Measurements from ENCODE around the gene STARD9. TPM values are rescaled to one million over a fixed set of nuclear protein-coding genes. Genes with fewer than 3 reads are reported as not detected.

STARD9 gene
- total RNA-seq, 1 donor from 2014 or later = 5.7 TPM

DNA sequence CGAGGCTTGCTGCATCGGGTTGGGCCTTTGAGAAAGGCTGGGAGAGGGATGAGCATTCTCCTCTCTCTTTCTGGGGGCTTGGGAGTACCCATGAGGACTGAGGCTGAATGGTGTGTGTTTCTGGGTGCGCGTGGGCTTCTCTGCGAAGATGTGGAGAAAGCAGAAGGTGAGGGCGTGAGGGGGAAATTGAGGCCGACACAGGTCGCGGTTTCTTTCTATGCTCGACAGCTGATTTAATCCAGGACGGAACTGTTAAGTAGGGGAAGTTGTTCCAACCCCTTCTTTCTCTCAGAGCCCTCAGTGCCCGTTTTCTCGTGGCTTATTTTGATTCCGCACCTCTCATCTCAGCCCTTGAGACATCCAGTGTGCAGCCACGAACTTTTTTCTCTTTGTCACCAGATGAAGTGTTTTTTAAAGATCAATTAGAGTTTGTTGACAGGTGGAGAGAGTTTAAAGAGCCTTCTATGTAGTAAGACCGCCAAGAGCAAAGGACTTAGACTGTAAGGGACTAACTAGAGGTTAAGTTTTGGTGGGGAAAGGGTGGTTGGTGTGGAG, 711 bp downstream of the STARD9 start:
- TF ChIP-seq, protein P1, sequence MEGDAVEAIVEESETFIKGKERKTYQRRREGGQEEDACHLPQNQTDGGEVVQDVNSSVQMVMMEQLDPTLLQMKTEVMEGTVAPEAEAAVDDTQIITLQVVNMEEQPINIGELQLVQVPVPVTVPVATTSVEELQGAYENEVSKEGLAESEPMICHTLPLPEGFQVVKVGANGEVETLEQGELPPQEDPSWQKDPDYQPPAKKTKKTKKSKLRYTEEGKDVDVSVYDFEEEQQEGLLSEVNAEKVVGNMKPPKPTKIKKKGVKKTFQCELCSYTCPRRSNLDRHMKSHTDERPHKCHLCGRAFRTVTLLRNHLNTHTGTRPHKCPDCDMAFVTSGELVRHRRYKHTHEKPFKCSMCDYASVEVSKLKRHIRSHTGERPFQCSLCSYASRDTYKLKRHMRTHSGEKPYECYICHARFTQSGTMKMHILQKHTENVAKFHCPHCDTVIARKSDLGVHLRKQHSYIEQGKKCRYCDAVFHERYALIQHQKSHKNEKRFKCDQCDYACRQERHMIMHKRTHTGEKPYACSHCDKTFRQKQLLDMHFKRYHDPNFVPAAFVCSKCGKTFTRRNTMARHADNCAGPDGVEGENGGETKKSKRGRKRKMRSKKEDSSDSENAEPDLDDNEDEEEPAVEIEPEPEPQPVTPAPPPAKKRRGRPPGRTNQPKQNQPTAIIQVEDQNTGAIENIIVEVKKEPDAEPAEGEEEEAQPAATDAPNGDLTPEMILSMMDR (IDR thresholded peaks at IDR 0.05; ENCODE audit: insufficient read depth, low read length, poor library complexity, severe bottlenecking) = no peak
- Histone ChIP-seq H3K27me3 (ENCODE audit: control insufficient read depth, insufficient read depth, low read length) (no peaks in the 10 kb centered on the region), H3K36me3 (ENCODE audit: control insufficient read depth, insufficient read depth, low read length) (no peaks in the 10 kb centered on the region), H3K4me3 (ENCODE audit: low read depth, low read length) (peak overlapping the region; percentile 91)
- DNase-seq (ENCODE audit: low read depth) = no peak

DNA sequence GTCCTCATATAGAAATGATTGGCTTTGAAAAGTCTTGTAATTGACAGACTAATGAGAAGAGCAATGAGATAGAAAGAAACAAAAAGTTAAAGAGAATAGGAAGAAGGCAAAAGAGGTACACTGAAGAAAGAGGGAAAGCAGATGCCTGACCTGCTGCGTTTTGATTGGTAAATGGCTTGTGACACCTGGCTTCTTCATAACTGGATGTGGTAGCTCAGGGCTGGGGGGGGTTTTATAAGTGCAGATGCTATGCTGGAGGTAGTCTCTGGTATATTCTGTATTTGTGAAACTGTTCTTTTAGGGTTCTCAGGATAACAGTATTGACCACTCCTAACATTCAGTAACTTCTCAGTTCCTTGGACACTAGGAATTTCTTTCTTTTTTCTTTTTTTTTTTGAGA, 1.4 kb downstream of the STARD9 start:
- TF ChIP-seq, protein P1 (IDR thresholded peaks at IDR 0.05; ENCODE audit: insufficient read depth, low read length, poor library complexity, severe bottlenecking) = no peak
- Histone ChIP-seq H3K36me3 (ENCODE audit: control insufficient read depth, insufficient read depth, low read length) (no peaks in the 10 kb centered on the region), H3K4me3 (ENCODE audit: low read depth, low read length) (no peak overlapping the region), H3K27me3 (ENCODE audit: control insufficient read depth, insufficient read depth, low read length) (no peaks in the 10 kb centered on the region)
- no peak for DNase-seq (ENCODE audit: low read depth)

DNA sequence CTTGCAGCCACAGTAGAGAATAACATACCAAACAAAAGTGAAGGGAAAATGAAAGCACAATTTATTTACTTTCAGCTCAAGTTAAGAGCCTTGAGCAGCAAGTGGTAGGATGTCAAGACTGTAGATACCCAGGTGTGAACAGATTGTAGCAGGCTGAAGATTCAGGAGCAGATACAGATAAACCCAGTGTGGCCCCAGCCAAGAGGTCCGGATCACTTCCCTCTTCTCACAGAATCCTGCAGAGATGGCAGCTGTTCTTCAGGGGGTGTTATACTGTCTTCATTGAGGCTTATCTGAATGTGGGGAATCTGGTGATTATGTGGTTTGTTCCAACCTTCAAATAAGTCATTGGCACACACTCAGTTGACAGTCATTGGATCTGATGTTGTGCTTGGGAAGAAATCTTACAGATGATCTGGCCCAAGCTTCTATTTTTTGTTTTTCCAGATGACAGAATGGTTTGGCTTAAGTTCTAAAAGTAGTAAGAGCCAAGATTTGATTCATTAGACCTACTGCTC, 2.2 kb downstream of the STARD9 start:
- TF ChIP-seq, protein P1 (IDR thresholded peaks at IDR 0.05; ENCODE audit: insufficient read depth, low read length, poor library complexity, severe bottlenecking) = no peak
- no peak overlapping the region for H3K4me3 ChIP-seq (ENCODE audit: low read depth, low read length)
- no peak for DNase-seq (ENCODE audit: low read depth)
- H3K36me3 ChIP-seq (ENCODE audit: control insufficient read depth, insufficient read depth, low read length) = no peaks in the 10 kb centered on the region
- H3K27me3 ChIP-seq (ENCODE audit: control insufficient read depth, insufficient read depth, low read length) = no peaks in the 10 kb centered on the region

DNA sequence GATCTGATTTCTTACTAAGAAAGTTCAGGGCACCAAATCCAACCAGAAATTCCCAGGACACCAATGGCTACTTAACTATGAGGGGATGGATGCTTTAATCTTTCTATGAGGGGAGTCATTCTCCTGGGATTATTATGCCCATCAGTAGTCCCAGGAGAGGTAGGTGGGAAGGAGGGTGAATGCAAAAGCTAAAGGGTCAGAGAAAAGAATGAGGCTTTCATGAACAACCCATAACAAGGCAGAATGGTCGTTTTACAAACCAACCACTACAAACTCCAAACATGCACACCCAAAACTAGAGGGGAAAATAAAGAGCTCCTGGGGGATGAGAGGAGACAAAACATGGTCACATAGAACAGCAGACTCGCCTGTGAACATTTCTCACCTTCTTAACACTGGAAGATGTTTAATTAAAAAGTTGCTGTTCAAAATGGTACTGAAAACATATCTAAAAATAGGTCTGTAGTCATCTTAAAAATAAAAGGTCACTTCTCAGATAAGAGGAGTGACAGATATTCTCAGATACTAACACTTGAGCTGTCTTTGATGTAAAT, 3.7 kb downstream of the STARD9 start:
- no peak for DNase-seq (ENCODE audit: low read depth)
- no peaks in the 10 kb centered on the region for H3K27me3 ChIP-seq (ENCODE audit: control insufficient read depth, insufficient read depth, low read length)
- no peak overlapping the region for H3K4me3 ChIP-seq (ENCODE audit: low read depth, low read length)
- TF ChIP-seq, protein P1 (IDR thresholded peaks at IDR 0.05; ENCODE audit: insufficient read depth, low read length, poor library complexity, severe bottlenecking) = no peak
- no peaks in the 10 kb centered on the region for H3K36me3 ChIP-seq (ENCODE audit: control insufficient read depth, insufficient read depth, low read length)

DNA sequence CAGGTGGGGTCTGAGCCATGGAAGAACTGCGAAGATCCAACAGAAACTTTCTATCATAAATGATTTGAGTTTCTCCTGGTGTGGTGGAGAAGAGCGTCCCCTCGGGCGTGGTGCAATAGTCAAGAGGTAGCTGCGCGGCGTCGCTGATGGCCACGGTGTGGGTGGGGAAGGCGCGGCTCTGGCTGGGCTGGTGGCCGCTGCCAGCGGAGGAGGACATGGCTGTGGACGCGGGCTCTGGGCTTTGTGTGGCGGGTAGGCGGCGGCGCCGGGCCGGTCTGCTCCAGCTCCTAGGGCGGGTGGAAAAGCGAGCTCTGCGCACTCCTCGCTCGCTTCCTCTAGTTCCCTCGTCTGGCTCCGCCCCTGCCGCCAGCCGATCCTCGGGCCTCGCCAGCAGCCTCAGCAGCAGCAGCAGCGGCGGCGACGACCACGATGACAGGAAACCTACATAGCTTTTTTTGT, 5.9 kb downstream of the STARD9 start:
- Histone ChIP-seq H3K4me3 (ENCODE audit: low read depth, low read length) (peak overlapping the region; percentile 39), H3K27me3 (ENCODE audit: control insufficient read depth, insufficient read depth, low read length) (no peaks in the 10 kb centered on the region), H3K36me3 (ENCODE audit: control insufficient read depth, insufficient read depth, low read length) (peaks cover 1% of the 10 kb centered on the region)
- TF ChIP-seq, protein P1 (IDR thresholded peaks at IDR 0.05; ENCODE audit: insufficient read depth, low read length, poor library complexity, severe bottlenecking) = no peak
- peak; percentile 19 for DNase-seq (ENCODE audit: low read depth)

Measured in kidney epithelial cell (primary cell).